Erythroblast (primary cell): ENCODE results near the gene POLDIP2.

Source experiments
- GATA1 ChIP-seq: IDR thresholded peaks from 2 replicates; pipeline ENCODE4 v1.6.1; 2011; ENCODE audit warnings: low read depth, mild to moderate bottlenecking, control low read depth, low read length, moderate library complexity
- POLR2A ChIP-seq: IDR thresholded peaks from 2 replicates; pipeline ENCODE4 v1.6.1; 2011; ENCODE audit warnings: mild to moderate bottlenecking, low read length

GRCh38 chr17:28348979-28349378 lies 8.3 kb downstream of the POLDIP2 start:
- TF ChIP-seq POLR2A, result no peak
- TF ChIP-seq GATA1, result no peak
